PC-3 (cell line): ENCODE data around the gene TNRC18. TPM values are rescaled to one million over a fixed set of nuclear protein-coding genes. Genes with fewer than 3 reads are reported as not detected.
"Not testable (repeated sequence)": the region's sequence is repeated elsewhere in the genome, so short reads cannot be mapped to it uniquely, and the experiment has no call there.

Experiments
- ATAC-seq: fragments of 200-7000 bp; cut with Tn5 transposase; 2 replicates; pipeline ENCODE4 v1.9.1; 2020; ENCODE audit warnings: mild to moderate bottlenecking, moderate library complexity
- Bru-seq: library from RNA; stranded (reverse); fragments of 400-500 nt; gene quantifications from one replicate; lab custom pipeline; 2021; lab: Mats Ljungman, UMichigan
- BruChase-seq, 2 experiments: library from RNA; stranded (reverse); fragments of 400-500 nt; gene quantifications; one replicate each; lab custom pipeline; 2021; lab: Mats Ljungman, UMichigan
- BruUV-seq: library from RNA; stranded (reverse); fragments of 400-500 nt; replicated peaks from 2 replicates; lab custom pipeline; 2021; lab: Mats Ljungman, UMichigan
- CTCF ChIA-PET: fragments of 300-600 bp; sonication (Branson Sonifier 250); formaldehyde crosslinking; loops from one replicate; lab custom pipeline; 2022; ENCODE audit warnings: antibody characterized with exemption; lab: Charles Lee
- POLR2A ChIA-PET: fragments of 300-600 bp; sonication (Branson Sonifier 250); formaldehyde crosslinking; loops from one replicate; lab custom pipeline; 2022; ENCODE audit warnings: antibody characterized with exemption; ENCODE audit not compliant: unreplicated experiment; lab: Charles Lee
- DNase-seq: peaks from one replicate; pipeline ENCODE4 v3.0.0-alpha.2; 2015
- H2AFZ ChIP-seq: fragments of 300-600 bp; sonication (generic); 2 replicates; pipeline ENCODE4 v1.6.0; 2016; ENCODE audit warnings: antibody characterized with exemption, low read length
- H3F3A ChIP-seq: fragments of 300-600 bp; sonication (generic); one replicate; pipeline ENCODE4 v1.6.0; 2017; ENCODE audit warnings: antibody characterized with exemption, low read length, control low read depth, mild to moderate bottlenecking; ENCODE audit not compliant: unreplicated experiment
- H3K27ac ChIP-seq: fragments of 300-600 bp; sonication (generic); 2 replicates; pipeline ENCODE4 v1.5.1; 2016; ENCODE audit warnings: mild to moderate bottlenecking, low read length
- H3K27me3 ChIP-seq: fragments of 300-600 bp; sonication (generic); 2 replicates; pipeline ENCODE4 v1.6.1; 2016; ENCODE audit warnings: low read length, mixed read lengths
- H3K36me3 ChIP-seq: fragments of 300-600 bp; sonication (generic); 2 replicates; pipeline ENCODE4 v1.6.1; 2016; ENCODE audit warnings: low read depth, mixed run types, low read length, mixed read lengths
- H3K4me1 ChIP-seq: fragments of 300-600 bp; sonication (generic); 2 replicates; pipeline ENCODE4 v1.5.1; 2016; ENCODE audit warnings: low read length; ENCODE audit not compliant: insufficient read depth
- H3K4me2 ChIP-seq: fragments of 300-600 bp; sonication (generic); 2 replicates; pipeline ENCODE4 v1.6.0; 2016; ENCODE audit warnings: low read length
- H3K4me3 ChIP-seq: fragments of 300-600 bp; sonication (generic); 2 replicates; pipeline ENCODE4 v1.5.1; 2016; ENCODE audit warnings: mild to moderate bottlenecking, low read length, mixed read lengths
- H3K79me2 ChIP-seq: fragments of 300-600 bp; sonication (generic); 2 replicates; pipeline ENCODE4 v1.6.1; 2017; ENCODE audit warnings: low read length, mixed read lengths
- H3K9ac ChIP-seq: fragments of 300-600 bp; sonication (generic); 2 replicates; pipeline ENCODE4 v1.6.0; 2016; ENCODE audit warnings: mild to moderate bottlenecking, low read length
- H3K9me2 ChIP-seq: fragments of 300-600 bp; sonication (generic); replicated peaks from 2 replicates; pipeline ENCODE4 v1.6.1; 2016; ENCODE audit warnings: mixed run types, low read length, mixed read lengths
- H3K9me3 ChIP-seq: fragments of 300-600 bp; sonication (generic); 2 replicates; pipeline ENCODE4 v1.6.1; 2016; ENCODE audit warnings: low read length, mixed read lengths
- H4K20me1 ChIP-seq: fragments of 300-600 bp; sonication (generic); 2 replicates; pipeline ENCODE4 v1.6.1; 2016; ENCODE audit warnings: low read length, mixed read lengths
- EZH2 ChIP-seq: fragments of 300-600 bp; sonication (generic); IDR thresholded peaks from one replicate; pipeline ENCODE4 v1.6.1; 2017; ENCODE audit warnings: antibody characterized with exemption, mild to moderate bottlenecking, low read length; ENCODE audit not compliant: unreplicated experiment
- EZH2phosphoT487 ChIP-seq: fragments of 300-600 bp; sonication (generic); IDR thresholded peaks from 2 replicates; pipeline ENCODE4 v1.6.1; 2018; ENCODE audit warnings: mild to moderate bottlenecking, antibody characterized with exemption, low read length, borderline replicate concordance
- intact Hi-C: fragments of 100-400 bp; cut with micrococcal nuclease; formaldehyde crosslinking; loops from 2 replicates; pipeline ENCODE4 v1.9.0; 2023
- long read RNA-seq: library from polyadenylated mRNA; unstranded; transcript quantifications from one replicate; pipeline ENCODE4 v2.0.0, GENCODE V29; 2021; ENCODE audit not compliant: unreplicated experiment
- total RNA-seq: library from RNA; depleted of rRNA; stranded (reverse); fragments of >200 nt; gene quantifications from 2 replicates; pipeline ENCODE4 v1.2.3, GENCODE V29; 2014; rRNA removed
- TF ChIP-seq, protein P1 (sequence below): fragments of 300-600 bp; sonication (generic); conservative IDR thresholded peaks from 2 replicates; pipeline ENCODE4 v1.5.1; 2017; ENCODE audit warnings: antibody characterized with exemption, low read depth, mild to moderate bottlenecking, low read length

The TNRC18 gene, protein sequence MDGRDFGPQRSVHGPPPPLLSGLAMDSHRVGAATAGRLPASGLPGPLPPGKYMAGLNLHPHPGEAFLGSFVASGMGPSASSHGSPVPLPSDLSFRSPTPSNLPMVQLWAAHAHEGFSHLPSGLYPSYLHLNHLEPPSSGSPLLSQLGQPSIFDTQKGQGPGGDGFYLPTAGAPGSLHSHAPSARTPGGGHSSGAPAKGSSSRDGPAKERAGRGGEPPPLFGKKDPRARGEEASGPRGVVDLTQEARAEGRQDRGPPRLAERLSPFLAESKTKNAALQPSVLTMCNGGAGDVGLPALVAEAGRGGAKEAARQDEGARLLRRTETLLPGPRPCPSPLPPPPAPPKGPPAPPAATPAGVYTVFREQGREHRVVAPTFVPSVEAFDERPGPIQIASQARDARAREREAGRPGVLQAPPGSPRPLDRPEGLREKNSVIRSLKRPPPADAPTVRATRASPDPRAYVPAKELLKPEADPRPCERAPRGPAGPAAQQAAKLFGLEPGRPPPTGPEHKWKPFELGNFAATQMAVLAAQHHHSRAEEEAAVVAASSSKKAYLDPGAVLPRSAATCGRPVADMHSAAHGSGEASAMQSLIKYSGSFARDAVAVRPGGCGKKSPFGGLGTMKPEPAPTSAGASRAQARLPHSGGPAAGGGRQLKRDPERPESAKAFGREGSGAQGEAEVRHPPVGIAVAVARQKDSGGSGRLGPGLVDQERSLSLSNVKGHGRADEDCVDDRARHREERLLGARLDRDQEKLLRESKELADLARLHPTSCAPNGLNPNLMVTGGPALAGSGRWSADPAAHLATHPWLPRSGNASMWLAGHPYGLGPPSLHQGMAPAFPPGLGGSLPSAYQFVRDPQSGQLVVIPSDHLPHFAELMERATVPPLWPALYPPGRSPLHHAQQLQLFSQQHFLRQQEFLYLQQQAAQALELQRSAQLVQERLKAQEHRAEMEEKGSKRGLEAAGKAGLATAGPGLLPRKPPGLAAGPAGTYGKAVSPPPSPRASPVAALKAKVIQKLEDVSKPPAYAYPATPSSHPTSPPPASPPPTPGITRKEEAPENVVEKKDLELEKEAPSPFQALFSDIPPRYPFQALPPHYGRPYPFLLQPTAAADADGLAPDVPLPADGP (N-terminal part only)
- total RNA-seq (26.8 and 57.8 TPM in 2 replicates), Bru-seq, nascent RNA (percentile 84 among the genes with signal in this experiment), BruChase-seq, experiment 1, labeled RNA remaining after a 6-hour chase (percentile 85 among the genes with signal in this experiment), BruChase-seq, experiment 2, labeled RNA remaining after a 2-hour chase (percentile 88 among the genes with signal in this experiment)
- long read RNA-seq, partial matches to known transcripts, result 151 of 233 reads
- long read RNA-seq, other reads (novel, unspliced or antisense), result 82 of 233 reads

DNA sequence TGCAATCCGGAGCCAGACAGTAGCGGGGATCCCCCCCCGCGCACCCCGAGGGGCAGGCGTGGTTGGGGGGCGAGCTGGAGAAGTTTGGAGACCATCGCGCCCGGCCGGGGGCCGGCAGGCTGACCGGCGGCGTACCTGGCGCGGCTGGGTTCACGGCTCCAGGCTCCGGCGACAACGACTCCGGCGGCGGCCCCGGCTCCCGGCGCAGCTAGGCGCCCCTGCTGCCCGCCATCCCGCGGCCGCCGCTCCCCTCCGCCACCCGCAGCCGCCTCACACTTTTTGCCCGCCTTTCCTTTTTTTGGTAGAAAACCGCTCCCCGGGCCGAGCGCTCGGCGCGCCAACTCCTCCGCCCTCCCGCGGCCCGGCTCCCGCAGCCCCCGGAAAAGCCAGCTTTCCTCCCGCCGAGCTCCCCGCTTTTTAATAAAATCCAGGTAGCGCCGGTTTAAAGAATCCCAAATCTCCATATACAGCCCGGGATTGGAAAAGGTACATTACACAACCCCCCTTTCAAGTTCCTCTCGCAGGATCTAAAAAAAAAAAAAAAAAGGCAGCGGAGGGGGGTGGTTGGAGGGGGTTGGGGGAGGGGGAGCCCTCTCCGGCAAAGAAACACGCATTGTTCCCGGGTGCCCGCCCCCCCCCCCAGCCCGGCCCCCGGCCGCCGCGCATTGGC, at the start of gene TNRC18:
TSS of gene TNRC18 (minus strand) at position 529 of the 670 bp plus-strand sequence. CDS start 2,588 bp downstream, outside the sequence.
- CTCF ChIA-PET, result interaction anchor here (0.6 to 1.8 kb wide), 2 partner anchors 25 to 183 kb away, joined by 3 to 4 read pairs; no protein-coding TSS in a partner anchor
- BruUV-seq, result no TSS peak
- DNase-seq, result no peak
- Histone ChIP-seq H3K9me2 (no peaks in the 10 kb centered on the region), H3F3A (no peaks in the 10 kb centered on the region), H3K9me3 (no peaks in the 10 kb centered on the region), H3K4me2 (peak within 1 kb of the TSS; percentile 94), H2AFZ (peak within 1 kb of the TSS; percentile 66), H3K36me3 (no peaks in the 10 kb centered on the region), H3K79me2 (peaks cover 93% of the 10 kb centered on the region), H3K27ac (peak within 1 kb of the TSS; percentile 95), H4K20me1 (no peaks in the 10 kb centered on the region), H3K4me3 (peak within 1 kb of the TSS; percentile 99), H3K4me1 (peaks cover 20% of the 10 kb centered on the region), H3K27me3 (no peaks in the 10 kb centered on the region), H3K9ac (peak within 1 kb of the TSS; percentile 98)
- POLR2A ChIA-PET, result interaction anchor here (0.6 to 0.8 kb wide), 5 partner anchors 26 to 346 kb away, joined by 3 to 24 read pairs (median 7); no protein-coding TSS in a partner anchor
- no peak for ATAC-seq
- TF ChIP-seq EZH2phosphoT487, result no peak
- TF ChIP-seq, protein P1, sequence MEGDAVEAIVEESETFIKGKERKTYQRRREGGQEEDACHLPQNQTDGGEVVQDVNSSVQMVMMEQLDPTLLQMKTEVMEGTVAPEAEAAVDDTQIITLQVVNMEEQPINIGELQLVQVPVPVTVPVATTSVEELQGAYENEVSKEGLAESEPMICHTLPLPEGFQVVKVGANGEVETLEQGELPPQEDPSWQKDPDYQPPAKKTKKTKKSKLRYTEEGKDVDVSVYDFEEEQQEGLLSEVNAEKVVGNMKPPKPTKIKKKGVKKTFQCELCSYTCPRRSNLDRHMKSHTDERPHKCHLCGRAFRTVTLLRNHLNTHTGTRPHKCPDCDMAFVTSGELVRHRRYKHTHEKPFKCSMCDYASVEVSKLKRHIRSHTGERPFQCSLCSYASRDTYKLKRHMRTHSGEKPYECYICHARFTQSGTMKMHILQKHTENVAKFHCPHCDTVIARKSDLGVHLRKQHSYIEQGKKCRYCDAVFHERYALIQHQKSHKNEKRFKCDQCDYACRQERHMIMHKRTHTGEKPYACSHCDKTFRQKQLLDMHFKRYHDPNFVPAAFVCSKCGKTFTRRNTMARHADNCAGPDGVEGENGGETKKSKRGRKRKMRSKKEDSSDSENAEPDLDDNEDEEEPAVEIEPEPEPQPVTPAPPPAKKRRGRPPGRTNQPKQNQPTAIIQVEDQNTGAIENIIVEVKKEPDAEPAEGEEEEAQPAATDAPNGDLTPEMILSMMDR, result no peak
- TF ChIP-seq EZH2, result no peak
- intact Hi-C loops, result no loop called here

DNA sequence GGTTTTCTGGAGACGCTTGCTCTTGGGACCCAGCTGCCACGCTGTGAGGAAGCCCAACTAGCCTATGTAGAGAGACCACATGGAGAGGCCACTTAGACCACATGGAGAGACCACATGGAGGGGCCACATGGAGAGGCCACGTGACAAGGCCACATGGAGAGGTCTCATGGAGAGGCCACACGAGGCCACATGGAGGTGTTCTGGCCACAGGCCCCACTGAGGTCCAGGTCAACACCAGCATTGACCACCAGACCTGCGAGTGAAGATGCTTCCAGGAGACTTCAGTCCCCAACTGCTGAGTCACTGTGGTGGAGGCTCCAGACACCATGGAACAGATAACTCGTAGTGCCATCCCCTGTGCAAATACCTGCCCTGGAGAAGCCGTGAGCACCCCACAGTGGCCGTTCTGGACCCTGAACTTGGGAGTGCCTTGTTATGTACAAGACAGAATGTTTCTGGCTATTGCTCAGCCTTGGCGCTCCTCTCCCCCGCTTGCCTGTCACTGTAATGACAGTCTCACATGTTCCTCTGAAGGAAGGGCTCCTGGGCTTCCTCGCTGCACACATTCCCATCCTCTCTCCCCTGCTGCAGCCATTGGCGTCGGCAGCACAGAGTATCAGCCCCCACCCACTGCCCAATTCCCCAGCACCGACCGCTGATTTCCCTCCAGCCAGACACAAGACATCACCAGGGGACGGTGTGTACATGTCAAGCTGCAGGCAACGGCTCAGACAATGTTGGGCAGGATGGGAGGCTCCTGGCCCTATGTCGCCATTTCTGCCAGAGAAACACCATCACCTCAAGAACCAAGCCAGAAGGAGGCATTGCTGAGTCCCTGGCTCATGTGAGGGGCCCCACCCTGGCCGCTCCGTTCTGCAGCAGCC, 49.0 kb upstream of the TNRC18 start:
- intact Hi-C loops, result no loop called here
- H3K9me3 ChIP-seq, result no peaks in the 10 kb centered on the region
- H4K20me1 ChIP-seq, result no peaks in the 10 kb centered on the region
- no peak overlapping the region for H3K4me3 ChIP-seq
- no peaks in the 10 kb centered on the region for H3K36me3 ChIP-seq
- ChIA-PET POLR2A (no interaction called here), CTCF (no interaction called here)
- TF ChIP-seq EZH2 (no peak), EZH2phosphoT487 (no peak)
- TF ChIP-seq, protein P1, result no peak
- H2AFZ ChIP-seq, result no peak overlapping the region
- BruUV-seq, result no TSS peak
- H3K4me1 ChIP-seq, result no peaks in the 10 kb centered on the region
- DNase-seq (no peak), ATAC-seq (peak; percentile 18; the same call in 1 of the 2 replicates)
- H3K27me3 ChIP-seq, result no peaks in the 10 kb centered on the region
- no peak overlapping the region for H3K27ac ChIP-seq
- no peak overlapping the region for H3K9ac ChIP-seq
- no peaks in the 10 kb centered on the region for H3K9me2 ChIP-seq
- no peaks in the 10 kb centered on the region for H3F3A ChIP-seq
- no peak overlapping the region for H3K4me2 ChIP-seq
- no peaks in the 10 kb centered on the region for H3K79me2 ChIP-seq

DNA sequence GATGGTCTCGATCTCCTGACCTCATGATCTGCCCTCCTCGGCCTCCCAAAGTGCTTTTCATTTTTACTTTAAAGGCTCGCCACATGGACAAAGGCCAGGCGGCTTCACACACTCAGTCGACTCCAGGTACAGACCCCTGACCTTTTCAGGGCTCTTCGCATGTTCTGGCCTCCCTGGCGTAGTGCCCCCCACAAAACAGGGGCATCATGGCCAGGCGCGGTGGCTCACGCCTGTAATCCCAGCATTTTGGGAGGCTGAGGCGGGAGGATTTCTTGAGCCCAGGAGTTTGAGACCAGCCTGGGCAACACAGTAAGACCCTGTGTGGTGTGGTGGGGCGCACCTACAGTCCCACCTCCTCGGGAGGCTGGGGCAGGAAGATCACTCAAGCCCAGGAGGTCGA, 48.0 kb upstream of the TNRC18 start:
- H3K4me2 ChIP-seq, BruUV-seq, H3K4me1 ChIP-seq, H3K27ac ChIP-seq, H3K9me3 ChIP-seq, H3F3A ChIP-seq, H3K79me2 ChIP-seq, POLR2A ChIA-PET, CTCF ChIA-PET, intact Hi-C loops, H3K9ac ChIP-seq, H3K9me2 ChIP-seq, H3K27me3 ChIP-seq, H2AFZ ChIP-seq, H3K4me3 ChIP-seq, H4K20me1 ChIP-seq, DNase-seq, ATAC-seq, H3K36me3 ChIP-seq: not testable (repeated sequence)
